ENCODE data around the gene RUSC2.
"Not testable (repeated sequence)": the region's sequence is repeated elsewhere in the genome, so short reads cannot be mapped to it uniquely, and the experiment has no call there.

The RUSC2 gene

DNA sequence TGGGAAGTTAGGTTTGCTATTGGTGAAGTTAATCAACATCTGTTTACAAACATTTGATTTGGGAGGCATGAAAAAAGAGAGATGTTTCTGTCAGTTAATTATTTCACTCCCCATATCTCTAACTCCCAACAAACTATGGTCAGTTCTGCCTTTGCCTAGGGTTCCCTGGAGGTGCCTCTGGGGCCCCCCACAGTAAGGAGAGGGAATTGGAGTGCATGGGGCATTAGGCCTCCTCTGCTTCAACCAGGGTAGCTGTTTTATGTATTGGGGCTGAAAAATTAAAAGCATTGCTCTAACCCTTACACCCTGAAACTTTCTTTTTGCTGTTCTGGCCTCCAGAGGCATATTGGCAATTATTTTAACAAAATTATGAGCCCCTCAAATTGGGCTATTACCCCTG lies 32.3 kb downstream of the RUSC2 start:
- DNase-seq = no peak

DNA sequence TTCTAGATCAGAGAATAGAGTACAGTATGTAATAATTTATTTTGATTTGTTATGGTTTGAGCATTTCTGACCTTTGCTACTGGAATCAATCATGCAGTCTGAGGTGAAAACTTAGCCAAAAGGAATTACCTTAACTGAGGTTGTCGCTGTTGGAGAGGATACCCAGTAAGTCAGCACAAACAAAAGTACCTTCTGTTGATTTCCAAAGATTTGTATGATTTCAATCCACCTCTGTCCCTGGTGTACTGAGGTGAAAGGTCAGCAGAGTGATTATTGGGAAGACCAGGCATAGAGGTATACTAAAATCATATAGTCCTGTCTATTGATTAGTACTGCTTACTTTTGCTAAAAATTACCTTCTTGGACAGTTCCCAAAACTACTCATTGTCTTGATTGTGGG lies 32.8 kb downstream of the RUSC2 start:
- no peak for DNase-seq

DNA sequence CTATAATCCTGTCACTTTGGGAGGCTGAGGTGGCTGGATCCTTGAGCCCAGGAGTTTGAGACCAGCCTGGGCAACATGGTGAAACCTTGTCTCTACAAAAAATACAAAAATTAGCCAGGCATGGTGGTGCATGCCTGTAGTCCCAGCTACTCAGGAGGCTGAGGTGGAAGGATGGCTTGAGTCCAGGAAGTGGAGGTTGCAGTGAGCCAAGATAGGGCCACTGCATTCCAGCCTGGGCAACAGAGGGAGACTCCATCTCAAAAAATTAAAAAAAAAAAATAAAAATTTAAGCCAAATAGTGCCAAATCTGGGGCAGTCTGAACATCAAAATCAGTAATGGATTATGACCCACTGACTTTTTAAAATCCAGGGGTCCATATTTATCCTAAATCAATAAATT lies 33.6 kb downstream of the RUSC2 start:
- not testable (repeated sequence) for DNase-seq

DNA sequence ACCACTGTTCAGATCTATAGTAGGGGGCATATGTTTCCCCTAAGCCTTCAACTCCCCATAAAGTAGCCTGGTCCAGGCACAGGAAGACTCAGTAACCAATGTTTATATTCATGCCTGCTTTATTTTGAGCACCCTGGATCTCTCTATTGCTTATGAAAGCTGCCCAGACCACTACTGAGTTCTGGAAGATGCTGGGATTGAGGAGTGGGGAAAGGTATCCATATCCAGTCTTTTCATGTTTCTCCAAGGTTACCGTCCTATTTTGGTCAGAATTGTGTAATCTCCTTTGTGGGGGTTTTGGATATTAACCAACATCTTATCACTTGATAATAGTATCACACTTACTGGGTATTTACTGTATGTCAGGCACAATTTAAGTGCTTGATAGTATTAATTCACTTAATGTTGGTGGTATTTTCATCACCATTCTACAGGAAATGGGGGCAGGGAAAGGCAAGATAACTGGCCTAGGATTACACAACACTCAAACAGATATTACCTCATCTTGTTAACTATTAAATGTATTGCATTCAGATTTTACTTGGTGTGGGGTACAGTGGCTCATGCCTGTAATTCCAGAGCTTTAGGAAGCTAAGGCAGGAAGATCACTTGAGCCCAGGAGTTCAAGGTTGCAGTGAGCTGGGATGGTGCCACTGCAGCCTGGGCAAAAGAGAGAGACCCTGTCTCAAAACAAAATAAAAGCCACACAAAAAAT lies 36.3 kb downstream of the RUSC2 start:
- DNase-seq = no peak

DNA sequence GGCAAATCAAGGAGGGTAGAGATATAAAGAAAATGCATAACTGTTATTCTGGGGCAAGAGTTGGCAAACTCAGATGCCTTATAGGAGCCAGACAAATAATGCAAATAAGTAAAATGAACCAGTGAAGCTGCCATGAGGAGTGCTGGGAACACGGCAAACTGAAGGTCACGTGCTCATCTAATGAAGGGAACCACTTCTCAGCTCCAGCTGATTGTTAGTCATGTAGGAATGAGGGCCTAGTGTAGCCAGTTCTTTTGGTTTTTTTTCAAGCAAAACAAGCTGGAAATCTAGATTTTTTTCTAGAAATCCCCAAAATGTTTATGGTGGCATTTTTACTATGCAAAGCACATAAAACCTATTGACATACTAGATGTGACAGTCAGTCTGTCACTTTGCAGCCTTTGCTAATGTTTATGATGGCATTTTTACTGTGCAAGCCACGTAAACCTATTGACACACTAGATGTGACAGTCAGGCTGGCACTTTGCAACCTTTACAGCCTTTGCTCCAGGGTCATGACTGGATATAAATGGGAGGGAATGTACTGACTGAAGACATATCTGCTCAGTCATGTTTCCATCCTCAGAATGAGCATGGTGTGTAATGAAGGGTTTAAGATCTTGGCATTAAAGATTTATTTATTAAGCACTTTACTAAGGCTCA lies 39.4 kb downstream of the RUSC2 start:
- peak in 1 of 2 experiments; percentile 55 for DNase-seq

DNA sequence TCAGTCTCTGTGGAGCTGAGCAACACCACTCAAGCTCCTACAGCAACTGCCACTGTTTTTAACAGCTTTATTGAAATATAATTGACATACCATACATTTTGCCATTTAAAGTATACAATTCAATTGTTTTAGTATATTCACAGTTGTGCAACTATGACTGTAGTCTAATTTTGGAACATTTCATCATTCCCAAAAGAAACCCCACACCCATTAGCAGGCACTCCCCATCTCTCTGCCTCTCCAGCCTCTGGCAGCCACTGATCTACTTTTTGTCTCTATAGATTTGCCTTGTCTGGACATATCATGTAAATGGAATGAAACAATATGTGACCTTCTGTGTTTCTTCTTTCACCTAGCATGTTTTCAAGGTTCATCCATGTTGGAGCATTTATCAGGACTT lies 43.5 kb downstream of the RUSC2 start:
- no peak for DNase-seq

DNA sequence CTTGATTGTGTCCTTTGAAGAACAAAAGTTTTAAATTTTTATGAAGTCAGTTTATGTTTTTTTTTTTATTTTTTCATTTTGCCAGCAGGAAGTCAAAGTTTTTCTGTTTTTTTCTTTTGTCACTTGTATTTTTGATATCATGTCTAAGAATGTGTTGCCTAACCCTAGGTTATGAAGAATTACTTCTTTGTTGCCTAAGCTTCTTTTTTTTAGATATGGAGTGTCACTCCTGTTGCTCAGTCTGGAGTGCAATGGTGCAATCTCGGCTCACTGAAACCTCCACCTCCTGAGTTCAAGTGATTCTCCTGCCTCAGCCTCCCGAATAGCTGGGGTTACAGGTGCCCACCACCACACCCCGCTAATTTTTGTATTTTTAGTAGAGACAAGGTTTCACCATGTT lies 45.0 kb downstream of the RUSC2 start:
- not testable (repeated sequence) for DNase-seq

DNA sequence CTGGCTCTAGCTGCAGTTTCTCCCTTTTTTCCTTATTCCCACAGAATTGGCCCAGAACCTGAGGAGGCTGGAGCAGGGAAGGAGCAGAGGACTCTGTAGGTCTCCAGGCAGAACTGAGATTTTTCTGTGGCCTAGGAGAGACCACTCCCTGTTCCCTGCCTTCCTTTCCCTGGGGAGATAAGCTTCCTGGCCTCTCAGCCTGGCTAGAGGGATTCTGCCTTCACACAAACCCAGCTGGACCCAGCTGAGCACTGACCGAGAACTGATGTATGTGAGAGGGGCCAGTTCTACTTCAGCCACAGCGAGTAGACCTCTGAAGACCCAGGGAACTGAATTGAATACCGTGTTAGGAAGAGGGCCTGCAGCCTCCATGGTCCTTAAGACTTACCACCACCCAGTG lies 48.0 kb downstream of the RUSC2 start:
- no peak for DNase-seq

DNA sequence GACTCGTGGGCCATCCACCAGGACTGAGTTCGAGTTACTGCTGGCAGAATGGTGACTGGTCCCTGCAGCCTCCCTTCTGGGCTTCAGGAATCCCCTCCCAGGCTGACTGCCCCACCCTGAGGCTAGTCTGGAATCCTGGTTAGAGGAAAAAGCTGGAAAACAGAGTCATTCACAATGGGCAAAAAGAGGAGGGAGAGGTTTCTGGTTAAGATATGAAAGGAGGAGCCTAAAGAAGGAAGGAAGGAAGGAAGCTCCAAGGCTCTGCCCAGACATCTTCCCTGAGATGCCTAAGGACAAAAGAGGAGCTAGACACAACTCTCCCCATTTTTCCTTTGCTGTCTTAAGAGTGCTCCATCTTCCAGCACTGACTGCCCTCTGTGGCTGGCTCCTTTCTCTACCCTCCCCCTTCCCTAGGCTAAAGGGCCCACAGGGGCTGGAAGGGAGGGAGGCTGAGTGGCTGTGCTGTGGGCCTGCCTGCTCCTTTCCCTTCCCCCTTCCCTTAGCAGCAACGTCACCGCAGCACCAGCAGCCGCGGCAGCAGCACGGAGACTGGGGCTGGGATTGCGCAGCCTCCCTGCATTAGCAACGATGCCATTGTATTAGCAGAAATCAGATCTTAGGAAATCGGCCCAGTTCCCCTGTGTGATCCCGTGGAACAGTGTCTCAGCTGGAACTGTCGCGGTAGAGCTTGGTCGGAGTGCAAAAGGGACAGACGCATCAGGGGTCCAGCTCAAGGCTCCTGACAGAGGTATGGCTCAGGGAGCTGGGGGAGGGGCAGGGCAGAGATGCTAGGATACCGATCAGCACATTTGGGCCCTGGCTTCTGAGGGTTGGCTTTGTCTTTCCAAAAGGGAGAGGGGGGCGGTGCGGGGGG lies 48.7 kb downstream of the RUSC2 start:
- DNase-seq = no peak
